ENCODE measurements around the gene PHACTR4. TPM values are rescaled to one million over a fixed set of nuclear protein-coding genes. Genes with fewer than 3 reads are reported as not detected.
A peak's percentile ranks its signal among the peaks of the same experiment; 100 is the strongest.

The PHACTR4 gene
- polyA plus RNA-seq, 1 donor (not counting 4 experiments of a cell fraction or from before 2014, with no cell fraction given), result 12.2 TPM

GRCh38 chr1:28517649-28517999 lies 148.1 kb downstream of the PHACTR4 start:
- H2AFZ ChIP-seq (ENCODE audit: control insufficient read depth, low read length), result no peak overlapping the region
- H3K27me3 ChIP-seq (ENCODE audit: control insufficient read depth, extremely low read depth, insufficient read depth, low read length), result no peaks in the 10 kb centered on the region
- dilution Hi-C loops (cut with MboI; ENCODE audit: extremely low pct_ligation_motif_present, low sequenced_read_pairs), result no loop called here
- no peak for TF ChIP-seq CTCF (optimal IDR thresholded peaks at IDR 0.05 in 1 of 3, IDR thresholded peaks at IDR 0.05 in 1 of 3, conservative IDR thresholded peaks at IDR 0.05 in 1 of 3; ENCODE audit: extremely low read depth in 1 of 3, insufficient read depth in 2 of 3, low read length in 3 of 3)
- no peak for TF ChIP-seq EZH2 (IDR thresholded peaks at IDR 0.05; ENCODE audit: low read length)
- H3K4me2 ChIP-seq (ENCODE audit: control insufficient read depth, extremely low read depth, insufficient read depth, low read depth, low read length), result peak overlapping the region; percentile 85
- H3K27ac ChIP-seq (ENCODE audit: control insufficient read depth, insufficient read depth, low read length), result peak overlapping the region; percentile 88
- H3K9ac ChIP-seq (ENCODE audit: control insufficient read depth, extremely low read depth, insufficient read depth, low read length), result peak overlapping the region; percentile 95
- peaks cover 3% of the 10 kb centered on the region for H4K20me1 ChIP-seq (ENCODE audit: control insufficient read depth, extremely low read depth, insufficient read depth, low read length)
- peak overlapping the region; percentile 64 to 76 (median 73) for H3K4me3 ChIP-seq (ENCODE audit: control insufficient read depth in 2 of 3, extremely low read depth in 1 of 3, insufficient read depth in 2 of 3, low read depth in 1 of 3, low read length in 3 of 3)
- no peaks in the 10 kb centered on the region for H3K9me3 ChIP-seq (ENCODE audit: control insufficient read depth, low read depth, low read length)
- no peak for DNase-seq (ENCODE audit: low read depth, low spot score)
- peak; percentile 17 for FAIRE-seq
- H3K4me1 ChIP-seq (ENCODE audit: control insufficient read depth, extremely low read depth, insufficient read depth, low read length), result peaks cover 18% of the 10 kb centered on the region
- H3K79me2 ChIP-seq (ENCODE audit: control insufficient read depth, insufficient read depth, low read length), result peaks cover 39% of the 10 kb centered on the region
- H3K36me3 ChIP-seq (ENCODE audit: control insufficient read depth in 2 of 2, extremely low read depth in 1 of 2, insufficient read depth in 2 of 2, low read length in 2 of 2), result peaks cover 4 to 11% of the 10 kb centered on the region in 2 experiments
- no peaks in the 10 kb centered on the region for H3K9me1 ChIP-seq (ENCODE audit: control insufficient read depth, extremely low read depth, insufficient read depth, low read length)

- Histone ChIP-seq H3K27me3 (ENCODE audit: control insufficient read depth, extremely low read depth, insufficient read depth, low read length) (no peaks in the 10 kb centered on the region), H3K4me1 (ENCODE audit: control insufficient read depth, extremely low read depth, insufficient read depth, low read length) (peaks cover 18% of the 10 kb centered on the region), H3K27ac (ENCODE audit: control insufficient read depth, insufficient read depth, low read length) (peak overlapping the region; percentile 88), H2AFZ (ENCODE audit: control insufficient read depth, low read length) (peak overlapping the region; percentile 66), H3K79me2 (ENCODE audit: control insufficient read depth, insufficient read depth, low read length) (peaks cover 42% of the 10 kb centered on the region), H4K20me1 (ENCODE audit: control insufficient read depth, extremely low read depth, insufficient read depth, low read length) (peaks cover 3% of the 10 kb centered on the region), H3K4me2 (ENCODE audit: control insufficient read depth, extremely low read depth, insufficient read depth, low read depth, low read length) (peak overlapping the region; percentile 89), H3K9me1 (ENCODE audit: control insufficient read depth, extremely low read depth, insufficient read depth, low read length) (no peaks in the 10 kb centered on the region), H3K9me3 (ENCODE audit: control insufficient read depth, low read depth, low read length) (no peaks in the 10 kb centered on the region), H3K4me3 (ENCODE audit: control insufficient read depth in 2 of 3, extremely low read depth in 1 of 3, insufficient read depth in 2 of 3, low read depth in 1 of 3, low read length in 3 of 3) (peak overlapping the region; percentile 64 to 76 (median 73)), H3K36me3 (ENCODE audit: control insufficient read depth in 2 of 2, extremely low read depth in 1 of 2, insufficient read depth in 2 of 2, low read length in 2 of 2) (peaks cover 4 to 11% of the 10 kb centered on the region in 2 experiments), H3K9ac (ENCODE audit: control insufficient read depth, extremely low read depth, insufficient read depth, low read length) (peak overlapping the region; percentile 95)
- TF ChIP-seq EZH2 (IDR thresholded peaks at IDR 0.05; ENCODE audit: low read length) (no peak), CTCF (optimal IDR thresholded peaks at IDR 0.05 in 1 of 3, IDR thresholded peaks at IDR 0.05 in 1 of 3, conservative IDR thresholded peaks at IDR 0.05 in 1 of 3; ENCODE audit: extremely low read depth in 1 of 3, insufficient read depth in 2 of 3, low read length in 3 of 3) (peak; percentile 76 to 99 (median 80))
- FAIRE-seq (no peak), DNase-seq (ENCODE audit: low read depth, low spot score) (no peak)
- dilution Hi-C loops (cut with MboI; ENCODE audit: extremely low pct_ligation_motif_present, low sequenced_read_pairs), result no loop called here
These were observed 148.6 kb downstream of the PHACTR4 start for GRCh38 chr1:28518000-28518744.

All from keratinocyte (primary cell).